ENCODE results near the gene ZNF432. TPM values are rescaled to one million over a fixed set of nuclear protein-coding genes. Genes with fewer than 3 reads are reported as not detected.

Gene ZNF432
- total and polyA plus RNA-seq, 2 of the 13 experiments (the other 11 are each of a cell fraction or from before 2014, with no cell fraction given): 4.1 to 8.7 TPM

- TF ChIP-seq GMEB1 (CRISPR knock-in tag; IDR thresholded peaks at IDR 0.05; ENCODE audit: borderline replicate concordance) (peak; percentile 96), POLR2A (IDR thresholded peaks at IDR 0.05; ENCODE audit: insufficient read depth in 1 of 2, low read depth in 2 of 2, low read length in 2 of 2) (peak; percentile 33 to 59; a peak in 1 of 4 replicates), HNF4G (IDR thresholded peaks at IDR 0.05; ENCODE audit: borderline replicate concordance, low read depth, low read length) (no peak), HNF4G (CRISPR knock-in tag; IDR thresholded peaks at IDR 0.05; ENCODE audit: borderline replicate concordance, low read depth) (peak; percentile 50; the same call in 1 of the 2 replicates), ZNF580 (CRISPR knock-in tag; IDR thresholded peaks at IDR 0.05; ENCODE audit: borderline replicate concordance, low read depth) (peak; percentile 31; the same call in 1 of the 2 replicates), CHD4 (IDR thresholded peaks at IDR 0.05; ENCODE audit: borderline replicate concordance, low read length) (no peak), ZNF280D (CRISPR knock-in tag; IDR thresholded peaks at IDR 0.05) (peak; percentile 44; the same call in 1 of the 2 replicates), TEAD3 (CRISPR knock-in tag; optimal IDR thresholded peaks at IDR 0.05; ENCODE audit: borderline replicate concordance) (peak; percentile 79), MTA3 (CRISPR knock-in tag; IDR thresholded peaks at IDR 0.05) (no peak), ZNF232 (CRISPR knock-in tag; IDR thresholded peaks at IDR 0.05; ENCODE audit: borderline replicate concordance) (peak; percentile 76; the same call in 1 of the 2 replicates), ZNF510 (CRISPR knock-in tag; IDR thresholded peaks at IDR 0.05; ENCODE audit: low read depth) (0 out of 2 replicates have a peak, but pooled peaks have one; percentile 58), ZNF329 (CRISPR knock-in tag; IDR thresholded peaks at IDR 0.05; ENCODE audit: low read depth) (peak; percentile 71; the same call in 1 of the 2 replicates), GATAD1 (CRISPR knock-in tag; IDR thresholded peaks at IDR 0.05) (peak; percentile 70), GLI4 (CRISPR knock-in tag; IDR thresholded peaks at IDR 0.05; ENCODE audit: borderline replicate concordance) (peak; percentile 42; the same call in 1 of the 2 replicates), JUND (CRISPR knock-in tag; IDR thresholded peaks at IDR 0.05) (no peak), NR0B2 (CRISPR knock-in tag; IDR thresholded peaks at IDR 0.05) (peak; percentile 10; the same call in 1 of the 2 replicates), FOXO1 (CRISPR knock-in tag; IDR thresholded peaks at IDR 0.05) (peak; percentile 47; the same call in 1 of the 2 replicates), ZNF503 (CRISPR knock-in tag; IDR thresholded peaks at IDR 0.05) (peak; percentile 28; the same call in 1 of the 2 replicates), ETV5 (CRISPR knock-in tag; IDR thresholded peaks at IDR 0.05; ENCODE audit: borderline replicate concordance) (peak; percentile 76), GABPB1 (CRISPR knock-in tag; IDR thresholded peaks at IDR 0.05) (peak; percentile 90), NR2F1 (CRISPR knock-in tag; IDR thresholded peaks at IDR 0.05) (0 out of 4 replicates have a peak, but pooled peaks have one; percentile 8 to 9)
These were observed at the start of gene ZNF432 (continued) for GRCh38 chr19:52048555-52049501.
